Stimulated activated naive CD8-positive, alpha-beta T cell treated with anti-CD3 and anti-CD28 coated beads, Interleukin-15, amount 100 ng/mL, for 72 hours (primary cell): ENCODE data around the gene MYT1.
A peak's percentile ranks its signal among the peaks of the same experiment; 100 is the strongest.

ENCODE experiments used
- ATAC-seq: fragments of 150-1000 bp; cut with Tn5 transposase; 2 replicates; pipeline ENCODE4 v1.10.0; 2021; ENCODE audit warnings: mild to moderate bottlenecking, moderate library complexity
- DNase-seq, 2 donors: peaks; one replicate each; pipeline ENCODE4 v3.0.0; 2021 to 2022
- H3K27ac Mint-ChIP-seq, 2 donors: one replicate each; pipeline ENCODE4 v1.8.0; 2022; ENCODE audit warnings: mild to moderate bottlenecking in 2 of 2, mixed read lengths in 2 of 2, moderate library complexity in 2 of 2
- H3K27me3 Mint-ChIP-seq: one replicate; pipeline ENCODE4 v1.8.0; 2022; ENCODE audit warnings: mixed read lengths
- H3K4me1 Mint-ChIP-seq: one replicate; pipeline ENCODE4 v1.8.0; 2022; ENCODE audit warnings: mild to moderate bottlenecking, mixed read lengths
- H3K4me3 Mint-ChIP-seq, 2 donors: one replicate each; pipeline ENCODE4 v1.8.0; 2022; ENCODE audit warnings: mild to moderate bottlenecking in 2 of 2, mixed read lengths in 2 of 2, moderate library complexity in 1 of 2
- H3K9me3 Mint-ChIP-seq, 2 donors: one replicate each; pipeline ENCODE4 v1.8.0; 2022; ENCODE audit warnings: mixed read lengths in 2 of 2

The MYT1 gene

DNA sequence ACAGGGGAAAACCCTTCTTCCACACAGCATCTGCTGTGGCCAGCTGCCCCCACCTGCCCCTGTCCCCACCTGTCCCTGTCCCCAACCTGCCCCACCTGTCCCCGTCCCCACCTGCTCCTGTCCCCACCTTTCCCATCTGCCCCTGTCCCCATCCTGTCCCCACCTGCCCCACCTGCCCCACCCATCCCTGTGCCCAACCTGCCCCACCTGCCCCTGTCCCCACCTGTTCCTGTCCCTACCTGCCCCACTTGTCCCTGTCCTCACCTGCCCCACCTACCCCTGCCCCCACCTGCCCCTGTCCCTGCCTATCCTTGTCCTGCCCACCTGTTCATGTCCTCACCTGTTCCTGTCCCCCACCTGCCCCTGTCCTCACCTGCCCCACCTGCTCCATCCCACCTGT is 6.4 kb upstream of the MYT1 start:
- DNase-seq, result no peak
- no peak for ATAC-seq

DNA sequence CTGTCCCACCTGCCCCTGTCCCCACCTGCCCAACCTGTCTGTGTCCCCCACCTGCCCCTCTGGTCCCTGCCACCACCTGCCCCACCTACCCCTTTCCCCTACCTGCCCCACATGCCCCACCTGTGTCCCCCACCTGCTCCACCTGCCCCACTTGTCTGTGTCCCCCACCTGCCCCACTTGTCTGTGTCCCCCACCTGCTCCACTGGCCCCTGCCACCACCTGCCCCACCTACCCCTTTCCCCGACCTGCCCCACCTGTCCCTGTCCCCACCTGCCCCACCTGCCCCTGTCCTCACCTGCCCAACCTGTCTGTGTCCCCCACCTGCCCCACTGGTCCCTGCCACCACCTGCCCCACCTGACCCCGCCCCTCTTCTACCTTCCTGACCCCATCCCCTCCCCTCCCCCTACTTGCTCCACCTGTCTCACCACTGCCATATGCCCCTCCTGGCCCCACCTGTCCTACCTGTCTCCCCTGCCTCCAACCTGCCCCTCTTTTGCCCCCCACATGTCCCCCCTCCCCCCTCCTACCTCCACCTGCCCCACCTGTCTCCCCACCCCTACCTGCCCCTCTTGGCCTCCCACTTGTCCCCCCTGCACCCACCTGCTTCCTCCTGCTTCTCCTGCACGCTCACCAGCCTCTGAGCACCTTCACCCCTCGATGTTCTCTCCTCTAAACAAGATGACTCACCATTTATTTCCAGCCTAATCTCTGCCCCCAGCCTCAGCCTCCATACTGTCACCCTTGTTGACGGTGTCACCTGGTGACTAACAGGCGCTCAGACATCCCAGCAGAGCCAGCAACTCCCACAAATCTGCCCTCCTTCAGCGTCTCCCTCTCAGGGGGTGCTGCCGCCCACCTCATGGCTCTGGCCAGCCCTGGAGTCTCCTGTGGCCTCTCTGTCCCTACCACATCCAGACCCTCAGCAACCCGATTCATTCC is 5.6 kb upstream of the MYT1 start:
- H3K4me1 Mint-ChIP-seq, result no peaks in the 10 kb centered on the region
- no peak overlapping the region for H3K4me3 Mint-ChIP-seq
- no peak overlapping the region for H3K27ac Mint-ChIP-seq
- H3K27me3 Mint-ChIP-seq, result peaks cover 50% of the 10 kb centered on the region
- DNase-seq (no peak), ATAC-seq (no peak)
- H3K9me3 Mint-ChIP-seq, result no peaks in the 10 kb centered on the region

More for the DNA sequence above, 6.4 kb upstream of the MYT1 start:
- no peaks in the 10 kb centered on the region for H3K9me3 Mint-ChIP-seq
- H3K4me1 Mint-ChIP-seq, result no peaks in the 10 kb centered on the region
- no peak overlapping the region for H3K4me3 Mint-ChIP-seq
- H3K27ac Mint-ChIP-seq, result no peak overlapping the region
- H3K27me3 Mint-ChIP-seq, result peaks cover 43% of the 10 kb centered on the region

DNA sequence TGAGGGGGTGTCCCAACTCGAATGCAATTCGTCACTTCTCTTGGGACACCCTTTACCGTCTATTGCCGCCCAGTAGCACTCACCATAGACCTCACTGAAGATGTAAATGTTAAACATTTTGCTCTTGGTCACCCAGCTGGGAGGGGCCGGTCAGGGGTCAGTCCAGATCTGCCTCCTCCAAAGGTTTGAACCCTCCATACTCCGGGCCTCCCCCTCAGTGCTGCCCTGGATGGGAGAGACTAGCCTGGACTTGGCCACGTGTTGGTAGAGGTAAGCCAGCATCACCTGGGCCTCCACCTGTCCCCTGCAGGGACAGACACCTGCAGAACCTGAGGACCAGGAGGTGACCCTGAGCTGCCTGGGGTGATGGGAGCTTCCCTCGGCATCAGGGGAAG is 5.0 kb upstream of the MYT1 start:
- Mint-ChIP-seq H3K4me3 (no peak overlapping the region), H3K27ac (peak overlapping the region in 1 of 2 donors; percentile 59), H3K27me3 (peaks cover 57% of the 10 kb centered on the region), H3K4me1 (no peaks in the 10 kb centered on the region), H3K9me3 (no peaks in the 10 kb centered on the region)
- ATAC-seq (no peak), DNase-seq (no peak)

DNA sequence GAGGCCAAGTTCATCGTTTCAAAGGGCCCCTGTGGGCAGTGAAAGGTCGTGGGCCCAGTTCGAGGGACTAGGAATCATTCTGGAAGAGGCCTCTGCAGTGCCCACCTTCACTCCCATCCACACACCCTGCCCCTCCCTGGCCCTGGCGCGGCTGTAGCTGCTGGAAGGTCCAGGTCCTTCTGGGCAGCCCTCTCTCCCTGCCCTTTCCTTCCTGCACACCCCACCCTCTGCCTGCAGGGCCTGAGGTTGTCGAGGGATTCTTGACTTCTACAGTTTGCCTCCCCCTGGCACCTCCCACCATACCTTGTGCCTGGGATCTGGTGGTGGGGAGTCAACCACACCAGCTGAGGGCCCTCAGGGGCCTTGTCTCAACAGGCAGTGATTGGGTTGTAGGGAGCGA is 4.5 kb upstream of the MYT1 start:
- Mint-ChIP-seq H3K4me3 (no peak overlapping the region), H3K27ac (no peak overlapping the region), H3K9me3 (no peaks in the 10 kb centered on the region), H3K4me1 (no peaks in the 10 kb centered on the region), H3K27me3 (peaks cover 61% of the 10 kb centered on the region)
- no peak for DNase-seq
- no peak for ATAC-seq

DNA sequence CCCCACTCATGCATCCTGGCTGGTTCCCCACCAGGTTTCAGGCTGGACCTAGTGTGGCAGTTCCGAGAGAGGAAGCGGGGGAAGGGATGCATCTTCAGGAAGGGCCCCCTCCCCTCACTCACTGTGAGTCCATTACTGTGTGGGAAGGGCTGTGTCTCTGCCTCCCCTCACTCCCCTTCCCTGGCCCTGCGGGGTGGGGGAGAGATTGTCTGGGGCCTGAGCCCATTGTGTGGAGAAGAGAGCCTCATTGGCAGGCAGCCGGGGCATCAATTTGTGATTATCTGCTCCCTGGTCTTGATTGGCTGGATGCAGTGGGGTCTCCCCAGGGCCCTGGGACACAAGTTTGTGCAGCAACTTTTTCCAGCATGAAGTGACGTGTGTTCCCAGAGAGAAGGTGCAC is 4.1 kb upstream of the MYT1 start:
- Mint-ChIP-seq H3K4me3 (no peak overlapping the region), H3K4me1 (no peaks in the 10 kb centered on the region), H3K9me3 (no peaks in the 10 kb centered on the region), H3K27me3 (peaks cover 65% of the 10 kb centered on the region), H3K27ac (no peak overlapping the region)
- no peak for DNase-seq
- ATAC-seq, result no peak

DNA sequence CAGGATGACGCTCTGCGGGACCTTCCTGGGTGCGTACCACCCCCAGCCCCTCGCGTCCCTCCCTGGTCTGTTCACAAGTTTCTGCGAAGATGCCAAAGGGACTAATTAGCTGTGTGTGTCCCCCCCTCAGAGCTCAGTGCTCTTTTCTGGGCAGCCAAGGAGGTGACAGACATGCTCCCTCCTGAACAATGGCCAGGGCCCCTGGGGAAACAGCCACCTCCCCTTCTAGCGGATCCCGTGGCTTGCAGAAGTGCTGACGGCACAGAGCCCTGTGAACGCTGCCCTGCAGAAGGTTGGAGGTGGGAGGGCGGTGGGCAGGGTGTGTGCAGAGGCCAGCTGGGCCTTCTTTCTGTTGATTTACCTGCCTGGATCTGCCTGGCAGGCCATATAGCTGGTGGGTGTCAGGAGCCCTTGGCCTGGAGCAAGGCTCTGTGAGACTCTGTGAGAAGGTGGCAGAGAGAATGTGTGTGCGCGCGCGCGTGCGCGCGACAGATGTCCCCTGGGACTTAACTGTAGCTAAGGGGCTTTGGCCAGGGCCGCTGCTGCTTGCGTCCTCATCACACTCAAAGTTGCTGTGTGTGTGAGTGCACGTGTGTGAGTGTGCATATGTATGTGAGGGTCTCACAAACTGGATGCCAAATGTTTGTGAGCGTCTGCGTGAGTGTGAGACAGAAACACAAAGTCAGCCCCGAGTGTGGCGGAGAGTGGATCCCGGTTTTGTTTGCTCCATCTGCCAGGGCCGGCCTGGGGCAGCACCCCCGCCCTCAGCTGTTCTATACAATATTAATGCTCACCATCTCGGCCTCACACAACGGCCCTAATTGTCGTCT is 3.5 kb upstream of the MYT1 start:
- Mint-ChIP-seq H3K4me1 (no peaks in the 10 kb centered on the region), H3K4me3 (no peak overlapping the region), H3K27ac (no peak overlapping the region), H3K27me3 (peaks cover 72% of the 10 kb centered on the region), H3K9me3 (no peaks in the 10 kb centered on the region)
- ATAC-seq (no peak), DNase-seq (no peak)

DNA sequence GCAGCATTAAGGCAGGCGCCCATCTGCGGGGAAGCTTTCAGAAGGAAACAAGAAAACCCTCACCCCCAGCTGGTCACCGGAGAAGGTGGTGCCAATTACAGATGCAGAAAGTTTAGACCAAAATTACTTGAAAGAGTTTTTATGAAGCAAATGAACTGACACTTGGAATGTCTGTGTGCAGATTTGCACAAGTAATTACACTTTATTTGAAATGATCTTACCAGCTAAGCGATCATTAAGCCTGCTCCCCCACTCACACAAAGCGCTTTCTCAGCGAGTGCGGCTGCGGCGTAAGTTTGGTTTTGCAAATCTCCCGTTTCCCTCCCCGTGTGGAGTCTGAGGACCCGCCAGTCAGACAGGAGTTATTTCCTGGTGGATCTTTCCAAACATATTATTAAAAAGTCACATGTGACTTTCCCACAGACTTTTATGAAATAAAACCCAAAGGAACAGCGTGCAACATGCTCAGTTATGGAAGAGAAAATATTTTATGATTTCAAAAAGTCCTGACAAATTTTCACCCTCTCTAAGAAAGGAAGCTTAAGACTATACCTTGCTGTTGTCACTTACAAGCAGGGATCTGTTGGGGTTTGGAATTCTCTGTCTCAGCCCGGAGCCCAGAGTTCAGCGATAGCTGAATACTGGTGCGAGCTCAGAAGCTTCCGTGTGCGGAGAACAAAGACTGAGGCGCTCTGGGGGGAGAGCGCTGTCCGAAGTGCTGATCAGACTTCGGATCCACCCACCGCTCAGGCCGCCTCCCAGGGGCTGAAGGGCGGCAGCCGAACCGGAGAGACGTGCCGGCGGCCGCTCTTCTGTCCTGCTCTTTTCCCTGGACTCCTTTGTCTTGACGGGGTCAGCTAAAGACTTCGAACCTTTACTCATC is 2.7 kb upstream of the MYT1 start:
- no peaks in the 10 kb centered on the region for H3K4me1 Mint-ChIP-seq
- ATAC-seq, result no peak
- H3K9me3 Mint-ChIP-seq, result no peaks in the 10 kb centered on the region
- H3K4me3 Mint-ChIP-seq, result no peak overlapping the region
- H3K27ac Mint-ChIP-seq, result no peak overlapping the region
- DNase-seq, result no peak
- peaks cover 80% of the 10 kb centered on the region for H3K27me3 Mint-ChIP-seq

DNA sequence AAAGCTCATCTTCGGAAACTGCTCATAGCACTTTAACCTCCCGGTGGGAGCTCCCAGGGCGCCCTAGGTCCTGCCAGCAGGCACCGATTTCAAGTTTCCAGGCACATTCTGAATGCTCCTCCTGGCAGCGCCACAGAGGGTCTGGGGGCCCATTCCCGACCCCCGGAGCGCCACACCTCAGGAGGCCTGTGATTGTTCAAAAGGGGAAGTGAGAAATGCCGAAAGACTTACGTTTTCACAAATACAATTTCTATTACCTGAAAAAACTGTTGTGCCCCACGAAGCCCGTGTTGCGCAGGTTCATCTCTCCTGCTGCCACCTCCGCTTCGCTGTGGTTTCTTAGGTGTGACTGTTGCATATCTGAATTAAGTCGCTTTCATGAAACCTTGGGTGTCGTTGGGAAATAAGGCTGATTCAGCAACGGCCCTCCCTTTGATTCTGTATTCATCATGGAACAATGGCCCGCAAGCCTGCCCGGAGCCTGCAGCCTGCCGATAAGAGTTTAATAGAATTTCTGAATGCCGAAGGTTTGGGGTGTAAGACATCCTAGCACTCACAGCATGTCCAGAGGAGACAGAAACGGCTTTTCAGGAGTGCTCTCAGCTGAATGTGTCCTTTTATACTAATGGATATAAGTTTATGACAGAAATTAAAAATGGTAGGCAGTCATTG is 1.9 kb upstream of the MYT1 start:
- Mint-ChIP-seq H3K27me3 (peaks cover 88% of the 10 kb centered on the region), H3K4me1 (no peaks in the 10 kb centered on the region), H3K27ac (no peak overlapping the region), H3K4me3 (no peak overlapping the region), H3K9me3 (no peaks in the 10 kb centered on the region)
- ATAC-seq, result no peak
- no peak for DNase-seq

DNA sequence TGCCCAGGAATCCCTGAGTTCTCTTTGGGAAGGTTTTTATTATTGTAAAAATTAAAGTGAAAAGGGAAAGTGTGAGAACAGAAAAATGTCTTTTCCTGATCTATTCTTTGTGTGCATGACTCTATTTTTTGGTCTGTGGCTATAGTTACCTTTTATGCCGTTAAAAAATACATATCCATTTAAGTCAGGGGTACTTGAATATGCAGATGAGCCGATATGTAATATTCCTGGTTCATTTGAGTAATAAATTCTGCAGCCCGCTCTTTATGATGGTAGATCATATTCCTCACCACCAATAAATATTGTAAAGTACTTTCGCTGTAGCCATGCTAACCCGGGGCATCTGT is 503 bp upstream of the MYT1 start:
- H3K4me3 Mint-ChIP-seq, result no peak overlapping the region
- DNase-seq, result no peak
- no peaks in the 10 kb centered on the region for H3K9me3 Mint-ChIP-seq
- no peaks in the 10 kb centered on the region for H3K4me1 Mint-ChIP-seq
- no peak overlapping the region for H3K27ac Mint-ChIP-seq
- ATAC-seq, result no peak
- H3K27me3 Mint-ChIP-seq, result peaks cover 100% of the 10 kb centered on the region

DNA sequence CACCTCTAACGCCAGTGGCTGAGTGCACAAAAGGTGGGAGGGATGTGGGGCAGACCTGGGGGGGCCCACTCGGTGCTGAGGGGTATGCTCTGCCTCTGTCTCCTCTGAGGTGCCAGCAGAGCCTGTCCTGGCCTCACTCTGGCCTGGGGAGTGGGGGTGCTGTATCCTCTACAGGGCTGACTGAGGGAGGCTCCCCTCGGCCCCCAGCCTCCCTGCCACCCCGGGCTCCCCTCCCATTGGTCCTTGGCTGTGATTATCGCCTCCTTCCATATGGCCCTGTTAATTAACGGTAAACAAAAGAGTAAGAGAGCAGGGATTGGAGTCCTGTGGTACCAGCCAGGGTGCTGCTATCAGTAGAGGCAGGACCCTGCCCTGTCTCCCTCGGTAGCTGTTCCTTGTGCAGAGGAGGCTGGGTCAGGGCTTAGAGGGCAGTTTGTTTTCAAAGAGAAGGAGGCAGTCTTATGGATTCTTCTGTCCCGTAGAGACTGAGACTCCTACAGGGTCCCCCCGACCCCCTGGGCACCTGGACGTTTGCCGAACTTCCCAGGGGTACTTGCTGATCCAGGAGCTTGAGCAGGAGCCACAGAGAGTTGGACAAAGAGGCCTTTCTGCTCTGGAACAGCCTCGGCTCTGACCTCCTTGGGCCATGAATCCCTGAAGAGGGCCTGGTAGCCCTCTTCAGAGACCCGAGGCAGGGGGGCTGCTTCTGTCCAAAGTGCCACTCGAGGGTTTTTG is 1.8 kb downstream of the MYT1 start:
- no peak overlapping the region for H3K27ac Mint-ChIP-seq
- ATAC-seq (no peak), DNase-seq (no peak)
- H3K4me1 Mint-ChIP-seq, result no peaks in the 10 kb centered on the region
- H3K4me3 Mint-ChIP-seq, result no peak overlapping the region
- no peaks in the 10 kb centered on the region for H3K9me3 Mint-ChIP-seq
- peaks cover 88% of the 10 kb centered on the region for H3K27me3 Mint-ChIP-seq

DNA sequence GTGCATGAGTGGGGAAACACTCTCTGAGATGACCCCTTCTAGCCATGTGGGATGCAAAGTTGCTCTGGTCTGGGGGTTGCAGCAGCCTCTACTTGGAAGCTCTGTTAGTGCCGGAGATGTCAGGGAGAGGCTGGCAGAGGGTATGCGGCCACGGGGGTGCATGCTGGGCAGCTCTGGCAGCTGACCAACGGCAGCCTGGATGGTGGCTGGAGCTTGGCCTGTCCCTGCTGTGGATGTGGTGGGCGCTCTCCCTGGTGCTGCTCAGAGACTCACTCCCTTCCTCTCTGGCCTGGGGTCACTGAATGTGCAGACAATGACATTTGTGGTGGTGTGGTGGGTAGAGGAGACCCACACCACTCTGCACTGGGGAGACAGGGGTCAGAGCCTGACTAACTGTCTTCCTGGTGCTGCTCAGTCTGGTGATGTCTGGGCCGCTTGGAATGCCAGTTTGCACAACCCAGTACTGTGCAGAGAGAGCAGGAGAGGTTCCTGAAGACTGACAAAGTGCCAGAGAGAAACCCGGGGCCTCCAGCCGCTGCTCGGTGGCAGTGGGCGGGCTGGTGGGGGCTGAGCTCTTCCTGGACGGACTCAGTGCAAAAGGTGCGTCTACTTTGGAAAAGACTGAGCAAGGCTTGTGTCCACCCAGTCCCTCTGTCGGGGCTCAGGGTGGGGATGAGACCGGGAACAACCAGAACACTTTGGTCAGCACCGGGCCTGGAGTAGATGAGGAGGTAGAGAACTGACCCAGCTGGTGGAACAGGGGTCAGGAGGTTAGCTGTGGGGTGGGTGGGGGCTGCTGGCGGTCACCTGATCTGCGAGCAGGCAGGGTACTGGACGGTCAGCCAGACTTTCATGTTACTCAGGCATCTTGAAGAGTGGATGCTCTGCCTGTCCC is 2.7 kb downstream of the MYT1 start:
- H3K4me1 Mint-ChIP-seq, result no peaks in the 10 kb centered on the region
- no peaks in the 10 kb centered on the region for H3K9me3 Mint-ChIP-seq
- no peak overlapping the region for H3K27ac Mint-ChIP-seq
- no peak overlapping the region for H3K4me3 Mint-ChIP-seq
- ATAC-seq, result no peak
- DNase-seq, result no peak
- peaks cover 79% of the 10 kb centered on the region for H3K27me3 Mint-ChIP-seq

DNA sequence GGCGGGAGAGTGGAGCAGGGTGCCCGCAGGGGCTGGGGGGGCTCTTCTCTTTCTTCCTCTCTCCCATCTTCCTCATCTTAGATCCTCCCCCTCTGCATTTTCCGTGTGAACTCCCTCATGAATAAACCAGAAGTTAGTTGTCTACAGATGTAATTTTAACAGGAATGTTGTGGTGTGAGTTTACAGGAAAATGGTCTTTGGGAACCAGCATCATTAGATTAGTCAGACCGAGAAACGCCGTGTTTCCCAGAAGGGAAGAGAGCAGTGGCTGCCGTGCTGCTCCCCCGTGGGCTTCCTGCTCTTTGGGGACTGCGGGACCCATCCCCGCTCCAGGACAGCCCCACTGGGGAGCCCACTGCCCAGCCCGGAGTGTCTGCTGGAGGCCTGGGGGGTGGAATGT is 3.4 kb downstream of the MYT1 start:
- H3K9me3 Mint-ChIP-seq, result no peaks in the 10 kb centered on the region
- H3K4me1 Mint-ChIP-seq, result no peaks in the 10 kb centered on the region
- no peak for DNase-seq
- H3K4me3 Mint-ChIP-seq, result no peak overlapping the region
- peaks cover 73% of the 10 kb centered on the region for H3K27me3 Mint-ChIP-seq
- ATAC-seq, result no peak
- no peak overlapping the region for H3K27ac Mint-ChIP-seq

DNA sequence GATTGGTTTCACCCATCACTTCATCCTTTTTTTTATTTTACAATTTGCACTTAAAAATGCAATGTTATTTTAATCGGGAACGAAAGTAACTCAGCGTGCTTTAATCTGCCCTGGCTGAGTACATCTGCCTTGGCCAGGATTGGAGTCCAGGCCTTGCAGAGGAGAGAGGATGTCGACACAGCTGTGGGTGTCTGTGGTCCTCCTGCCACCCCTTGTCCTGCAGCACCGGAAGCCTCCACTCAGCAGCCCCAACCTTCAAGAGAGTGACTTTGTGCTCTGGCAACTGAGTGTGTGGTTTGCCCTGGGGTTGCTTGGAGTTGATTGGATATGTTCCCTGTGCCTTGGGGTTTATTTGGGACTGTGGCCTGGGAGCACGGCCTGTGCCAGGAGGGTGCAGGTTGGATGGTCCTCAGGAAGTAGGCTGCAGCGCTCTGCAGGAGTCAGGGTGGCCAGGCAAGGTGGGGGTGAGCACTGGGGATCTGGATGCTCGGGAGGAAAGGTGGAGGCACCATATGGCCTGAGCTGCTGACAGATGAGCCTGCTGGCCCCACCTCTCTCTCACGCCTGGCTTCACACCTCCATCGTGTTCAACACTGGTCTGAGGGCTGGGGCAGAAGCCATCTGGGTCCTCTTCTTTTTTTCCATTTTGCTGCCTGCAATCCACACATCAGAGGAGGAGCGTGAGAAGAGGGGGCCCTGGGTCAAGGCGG is 4.3 kb downstream of the MYT1 start:
- Mint-ChIP-seq H3K4me1 (no peaks in the 10 kb centered on the region), H3K9me3 (no peaks in the 10 kb centered on the region), H3K27me3 (peaks cover 73% of the 10 kb centered on the region), H3K4me3 (no peak overlapping the region), H3K27ac (no peak overlapping the region)
- ATAC-seq (no peak), DNase-seq (no peak)
